GM19238 (cell line): ENCODE results near the gene UQCC5.

Experiments used
- DNase-seq: peaks from one replicate; pipeline ENCODE4 v3.0.0; 2011; ENCODE audit warnings: low spot score; ENCODE audit not compliant: insufficient read length

UQCC5 gene

GRCh38 chr3:52561028-52561747 lies 24.8 kb downstream of the UQCC5 start:
- DNase-seq = no peak

- no peak for DNase-seq
Observed at GRCh38 chr3:52563984-52564383, 27.6 kb downstream of the UQCC5 start.

- DNase-seq = no peak
Observed at GRCh38 chr3:52568069-52568468, 31.7 kb downstream of the UQCC5 start.

GRCh38 chr3:52570076-52570475 lies 33.7 kb downstream of the UQCC5 start:
- DNase-seq = no peak

GRCh38 chr3:52572221-52572620 lies 35.8 kb downstream of the UQCC5 start:
- no peak for DNase-seq

GRCh38 chr3:52574056-52574965 lies 37.9 kb downstream of the UQCC5 start:
- DNase-seq = no peak
